Measurements from ENCODE around the gene PSMD3. TPM values are rescaled to one million over a fixed set of nuclear protein-coding genes. Genes with fewer than 3 reads are reported as not detected.
"Not testable (repeated sequence)": the region's sequence is repeated elsewhere in the genome, so short reads cannot be mapped to it uniquely, and the experiment has no call there.

PSMD3 gene
- total RNA-seq, 1 donor from 2014 or later, result 86.9 TPM

DNA sequence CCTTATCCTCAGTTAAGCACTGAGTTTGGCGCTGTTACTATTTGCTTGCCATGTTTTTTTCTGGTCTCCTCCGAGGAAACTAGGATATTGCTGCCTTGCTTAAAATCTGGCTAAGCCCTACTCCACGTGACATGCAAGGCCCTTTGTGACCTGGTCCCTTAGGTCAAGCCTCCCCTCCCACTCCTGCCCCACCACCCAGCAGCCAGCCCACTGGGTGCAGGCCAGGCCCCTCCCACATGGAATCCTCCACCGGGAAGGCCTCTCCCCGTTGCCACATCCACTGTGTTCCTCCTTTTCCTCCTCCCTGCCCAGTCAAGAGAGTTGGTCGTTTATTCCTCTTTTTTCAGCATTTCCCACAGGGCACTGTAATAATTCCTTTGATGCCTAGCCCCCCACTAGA lies 16.2 kb downstream of the PSMD3 start:
- no peak overlapping the region for H3K27ac Mint-ChIP-seq (ENCODE audit: unreplicated experiment)
- H3K4me3 Mint-ChIP-seq (ENCODE audit: unreplicated experiment), result no peak overlapping the region
- DNase-seq (ENCODE audit: low spot score), result no peak
- H3K27me3 Mint-ChIP-seq (ENCODE audit: low read depth), result no peaks in the 10 kb centered on the region
- no peaks in the 10 kb centered on the region for H3K4me1 Mint-ChIP-seq (ENCODE audit: low read depth)
- no peaks in the 10 kb centered on the region for H3K9me3 Mint-ChIP-seq (ENCODE audit: low read depth)
- peaks cover 48% of the 10 kb centered on the region for H3K36me3 Mint-ChIP-seq (ENCODE audit: low read depth)
- TF ChIP-seq, protein P1, sequence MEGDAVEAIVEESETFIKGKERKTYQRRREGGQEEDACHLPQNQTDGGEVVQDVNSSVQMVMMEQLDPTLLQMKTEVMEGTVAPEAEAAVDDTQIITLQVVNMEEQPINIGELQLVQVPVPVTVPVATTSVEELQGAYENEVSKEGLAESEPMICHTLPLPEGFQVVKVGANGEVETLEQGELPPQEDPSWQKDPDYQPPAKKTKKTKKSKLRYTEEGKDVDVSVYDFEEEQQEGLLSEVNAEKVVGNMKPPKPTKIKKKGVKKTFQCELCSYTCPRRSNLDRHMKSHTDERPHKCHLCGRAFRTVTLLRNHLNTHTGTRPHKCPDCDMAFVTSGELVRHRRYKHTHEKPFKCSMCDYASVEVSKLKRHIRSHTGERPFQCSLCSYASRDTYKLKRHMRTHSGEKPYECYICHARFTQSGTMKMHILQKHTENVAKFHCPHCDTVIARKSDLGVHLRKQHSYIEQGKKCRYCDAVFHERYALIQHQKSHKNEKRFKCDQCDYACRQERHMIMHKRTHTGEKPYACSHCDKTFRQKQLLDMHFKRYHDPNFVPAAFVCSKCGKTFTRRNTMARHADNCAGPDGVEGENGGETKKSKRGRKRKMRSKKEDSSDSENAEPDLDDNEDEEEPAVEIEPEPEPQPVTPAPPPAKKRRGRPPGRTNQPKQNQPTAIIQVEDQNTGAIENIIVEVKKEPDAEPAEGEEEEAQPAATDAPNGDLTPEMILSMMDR (IDR thresholded peaks at IDR 0.05), result no peak

DNA sequence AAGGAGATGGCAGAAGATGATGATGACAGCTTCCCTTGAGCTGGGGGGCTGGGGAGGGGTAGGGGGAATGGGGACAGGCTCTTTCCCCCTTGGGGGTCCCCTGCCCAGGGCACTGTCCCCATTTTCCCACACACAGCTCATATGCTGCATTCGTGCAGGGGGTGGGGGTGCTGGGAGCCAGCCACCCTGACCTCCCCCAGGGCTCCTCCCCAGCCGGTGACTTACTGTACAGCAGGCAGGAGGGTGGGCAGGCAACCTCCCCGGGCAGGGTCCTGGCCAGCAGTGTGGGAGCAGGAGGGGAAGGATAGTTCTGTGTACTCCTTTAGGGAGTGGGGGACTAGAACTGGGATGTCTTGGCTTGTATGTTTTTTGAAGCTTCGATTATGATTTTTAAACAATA lies 16.9 kb downstream of the PSMD3 start:
- Mint-ChIP-seq H3K27me3 (ENCODE audit: low read depth) (no peaks in the 10 kb centered on the region), H3K4me1 (ENCODE audit: low read depth) (no peaks in the 10 kb centered on the region), H3K4me3 (ENCODE audit: unreplicated experiment) (no peak overlapping the region), H3K27ac (ENCODE audit: unreplicated experiment) (no peak overlapping the region), H3K9me3 (ENCODE audit: low read depth) (no peaks in the 10 kb centered on the region), H3K36me3 (ENCODE audit: low read depth) (peaks cover 42% of the 10 kb centered on the region)
- TF ChIP-seq, protein P1 (IDR thresholded peaks at IDR 0.05), result no peak
- DNase-seq (ENCODE audit: low spot score), result no peak

- no peaks in the 10 kb centered on the region for H3K9me3 Mint-ChIP-seq (ENCODE audit: low read depth)
- no peaks in the 10 kb centered on the region for H3K27me3 Mint-ChIP-seq (ENCODE audit: low read depth)
- no peak for DNase-seq (ENCODE audit: low spot score)
- H3K27ac Mint-ChIP-seq (ENCODE audit: unreplicated experiment), result no peak overlapping the region
- peaks cover 27% of the 10 kb centered on the region for H3K36me3 Mint-ChIP-seq (ENCODE audit: low read depth)
- H3K4me1 Mint-ChIP-seq (ENCODE audit: low read depth), result no peaks in the 10 kb centered on the region
- TF ChIP-seq, protein P1 (IDR thresholded peaks at IDR 0.05), result no peak
- no peak overlapping the region for H3K4me3 Mint-ChIP-seq (ENCODE audit: unreplicated experiment)
Measured at GRCh38 chr17:39999067-39999466, 18.5 kb downstream of the PSMD3 start.

- Mint-ChIP-seq H3K4me1 (ENCODE audit: low read depth) (no peaks in the 10 kb centered on the region), H3K4me3 (ENCODE audit: unreplicated experiment) (no peak overlapping the region), H3K9me3 (ENCODE audit: low read depth) (peaks cover under 1% of the 10 kb centered on the region), H3K27ac (ENCODE audit: unreplicated experiment) (no peak overlapping the region), H3K36me3 (ENCODE audit: low read depth) (peaks cover 16% of the 10 kb centered on the region), H3K27me3 (ENCODE audit: low read depth) (no peaks in the 10 kb centered on the region)
- DNase-seq (ENCODE audit: low spot score), result no peak
- TF ChIP-seq, protein P1 (IDR thresholded peaks at IDR 0.05), result no peak
Measured at GRCh38 chr17:40000161-40000560, 19.6 kb downstream of the PSMD3 start.

- H3K4me1 Mint-ChIP-seq (ENCODE audit: low read depth); DNase-seq (ENCODE audit: low spot score); H3K36me3 Mint-ChIP-seq (ENCODE audit: low read depth); H3K27ac Mint-ChIP-seq (ENCODE audit: unreplicated experiment); H3K9me3 Mint-ChIP-seq (ENCODE audit: low read depth); H3K27me3 Mint-ChIP-seq (ENCODE audit: low read depth); H3K4me3 Mint-ChIP-seq (ENCODE audit: unreplicated experiment): not testable (repeated sequence)
Measured at GRCh38 chr17:40001335-40001734, 20.7 kb downstream of the PSMD3 start.

- no peaks in the 10 kb centered on the region for H3K36me3 Mint-ChIP-seq (ENCODE audit: low read depth)
- no peak overlapping the region for H3K27ac Mint-ChIP-seq (ENCODE audit: unreplicated experiment)
- H3K27me3 Mint-ChIP-seq (ENCODE audit: low read depth), result no peaks in the 10 kb centered on the region
- H3K4me1 Mint-ChIP-seq (ENCODE audit: low read depth), result no peaks in the 10 kb centered on the region
- DNase-seq (ENCODE audit: low spot score), result no peak
- TF ChIP-seq, protein P1 (IDR thresholded peaks at IDR 0.05), result no peak
- peaks cover 3% of the 10 kb centered on the region for H3K9me3 Mint-ChIP-seq (ENCODE audit: low read depth)
- no peak overlapping the region for H3K4me3 Mint-ChIP-seq (ENCODE audit: unreplicated experiment)
Measured at GRCh38 chr17:40004072-40004471, 23.5 kb downstream of the PSMD3 start.
